Myocyte (in vitro differentiated cells): ENCODE data around the gene DEPP1. TPM values are rescaled to one million over a fixed set of nuclear protein-coding genes. Genes with fewer than 3 reads are reported as not detected.
"Not testable (repeated sequence)": the region's sequence is repeated elsewhere in the genome, so short reads cannot be mapped to it uniquely, and the experiment has no call there.

Source experiments
- DNase-seq: peaks from one replicate; pipeline ENCODE4 v3.0.0-alpha.2; 2012; ENCODE audit warnings: low read depth
- polyA plus RNA-seq: library from polyadenylated mRNA; unstranded; fragments of >200 nt; gene quantifications from one replicate; pipeline ENCODE4 v1.2.1, GENCODE V29; 2012; ENCODE audit warnings: missing spikeins
- total RNA-seq: library from RNA; depleted of rRNA; stranded (reverse); fragments of >200 nt; gene quantifications from 2 replicates; pipeline ENCODE4 v1.2.3, GENCODE V29; 2014

DEPP1 gene
- total RNA-seq: 37.4 and 55.5 TPM in 2 replicates
- polyA plus RNA-seq: 39.3 TPM

DNA sequence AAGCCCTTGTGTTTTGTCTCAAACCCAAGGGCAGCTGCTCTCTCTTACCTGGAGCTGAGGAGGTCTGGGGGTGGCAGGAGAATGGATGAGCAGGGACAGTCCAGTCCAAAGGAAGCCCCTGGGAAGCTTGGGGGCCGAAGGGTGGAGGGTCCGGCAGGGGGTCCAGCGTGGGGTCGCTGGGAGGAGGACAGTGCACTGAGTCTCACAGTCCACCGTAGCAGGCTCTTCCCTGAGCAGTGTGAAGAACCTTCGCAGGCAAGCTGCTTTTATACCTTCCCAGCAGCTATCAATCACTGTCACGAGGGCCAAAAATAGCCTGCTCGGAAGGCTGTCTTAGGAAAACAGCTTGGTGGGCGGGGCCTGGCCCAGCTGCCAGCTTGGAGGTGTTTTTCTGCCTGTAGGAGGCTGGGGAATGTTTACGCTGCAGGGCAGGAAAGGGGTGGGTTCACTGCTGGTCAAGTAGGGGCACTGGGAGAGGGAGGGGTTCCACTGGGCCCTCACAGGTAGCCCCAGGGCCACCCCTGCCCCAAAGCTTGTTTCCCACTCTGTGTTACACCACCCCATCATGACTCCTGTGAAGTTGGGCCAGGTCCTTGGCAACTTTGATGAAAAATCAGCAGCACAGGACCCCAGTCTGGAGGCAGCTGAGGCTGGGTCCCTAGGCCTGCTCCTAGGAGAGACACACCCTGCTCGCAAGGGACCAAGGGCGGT is at the start of gene DEPP1:
Gene DEPP1 (minus strand): TSS at position 240 of the 711 bp plus-strand sequence. CDS start 779 bp downstream, outside the sequence.
- peak; percentile 97 for DNase-seq

GRCh38 chr10:45023426-45023825 is 44.8 kb upstream of the DEPP1 start:
- no peak for DNase-seq

DNA sequence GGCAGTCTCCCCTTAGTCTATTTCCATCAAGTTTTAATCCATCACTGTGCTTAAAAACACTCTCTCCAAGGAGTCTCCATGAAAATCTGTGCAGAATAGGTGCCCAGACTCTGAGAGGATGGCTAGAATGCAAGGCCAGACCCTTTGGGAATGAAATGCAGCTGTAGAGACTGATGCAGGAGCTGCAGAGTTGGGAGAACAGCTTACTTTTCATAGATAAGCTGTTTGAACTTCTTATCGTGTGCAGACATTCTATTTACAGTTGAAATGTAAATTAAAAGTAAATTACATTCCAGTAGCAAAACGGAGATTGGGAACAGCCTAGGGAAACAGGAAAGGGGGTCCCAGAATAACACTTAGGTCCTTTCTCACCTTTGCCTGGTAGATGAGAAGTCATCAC is 37.0 kb upstream of the DEPP1 start:
- DNase-seq: no peak

DNA sequence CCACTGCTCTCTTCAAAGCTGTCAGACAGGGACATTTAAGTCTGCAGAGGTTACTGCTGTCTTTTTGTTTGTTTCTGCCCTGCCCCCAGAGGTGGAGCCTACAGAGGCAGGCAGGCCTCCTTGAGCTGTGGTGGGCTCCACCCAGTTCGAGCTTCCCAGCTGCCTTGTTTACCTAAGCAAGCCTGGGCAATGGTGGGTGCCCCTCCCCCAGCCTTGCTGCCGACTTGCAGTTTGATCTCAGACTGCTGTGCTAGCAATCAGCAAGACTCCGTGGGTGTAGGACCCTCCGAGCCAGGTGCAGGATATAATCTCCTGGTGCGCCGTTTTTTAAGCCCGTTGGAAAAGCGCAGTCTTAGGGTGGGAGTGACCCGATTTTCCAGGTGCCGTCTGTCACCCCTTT is 35.9 kb upstream of the DEPP1 start:
- DNase-seq: not testable (repeated sequence)

- DNase-seq: peak; percentile 89
Measured at GRCh38 chr10:45008524-45009161, 30.0 kb upstream of the DEPP1 start.

DNA sequence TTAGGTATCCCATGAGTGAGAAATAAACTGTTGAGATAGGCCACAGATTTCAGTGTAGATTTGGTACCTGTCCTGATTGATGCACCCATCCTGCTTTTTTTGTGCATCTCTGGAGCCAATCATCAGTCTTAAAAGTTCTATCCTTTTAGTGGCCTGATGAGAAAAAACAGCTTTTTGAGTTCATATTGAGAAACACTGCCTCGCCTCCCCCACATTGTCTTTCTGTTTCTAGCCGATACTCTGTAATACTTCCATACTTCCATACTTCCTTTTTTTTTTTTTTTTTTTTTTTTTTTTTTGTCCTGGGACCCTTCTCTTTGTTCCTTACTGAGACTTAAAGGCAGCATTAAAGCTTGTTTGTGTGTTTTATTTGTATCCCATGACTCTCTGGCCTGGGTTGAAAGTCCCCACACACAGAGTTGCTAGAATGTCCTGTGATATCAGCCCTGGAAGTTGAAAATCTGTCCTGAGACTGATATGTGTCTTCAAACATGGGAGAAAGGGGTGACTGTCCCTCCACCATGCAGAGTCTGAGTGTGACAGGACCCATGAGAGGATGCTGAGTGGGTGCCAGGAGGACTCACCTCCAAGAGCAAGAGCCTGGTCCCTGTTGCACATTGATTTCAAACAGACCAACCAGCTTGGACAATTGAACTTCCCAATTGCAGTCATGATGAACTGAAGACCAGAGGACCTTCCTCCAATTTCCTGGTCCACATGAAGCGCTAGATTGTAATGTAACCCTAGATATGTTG is 27.8 kb upstream of the DEPP1 start:
- no peak for DNase-seq

DNA sequence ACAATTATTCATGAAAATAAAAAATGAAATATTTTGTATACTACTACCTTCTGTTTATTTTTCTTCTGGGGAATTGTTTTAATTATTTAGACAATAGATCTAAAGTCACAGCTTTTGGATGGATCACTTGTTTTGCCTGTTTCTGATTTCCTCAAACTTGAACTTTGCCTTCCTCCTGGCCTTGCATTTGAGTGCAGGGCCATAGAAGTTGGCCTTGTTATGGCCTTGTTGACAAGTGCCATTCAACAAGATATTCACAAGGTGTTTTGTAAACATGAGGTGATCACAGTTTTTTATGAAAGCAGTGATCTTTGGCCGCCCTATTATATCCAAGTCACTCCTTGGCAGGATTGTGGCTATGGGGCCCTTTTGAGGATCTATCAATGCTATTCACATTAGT is 26.7 kb upstream of the DEPP1 start:
- no peak for DNase-seq

DNA sequence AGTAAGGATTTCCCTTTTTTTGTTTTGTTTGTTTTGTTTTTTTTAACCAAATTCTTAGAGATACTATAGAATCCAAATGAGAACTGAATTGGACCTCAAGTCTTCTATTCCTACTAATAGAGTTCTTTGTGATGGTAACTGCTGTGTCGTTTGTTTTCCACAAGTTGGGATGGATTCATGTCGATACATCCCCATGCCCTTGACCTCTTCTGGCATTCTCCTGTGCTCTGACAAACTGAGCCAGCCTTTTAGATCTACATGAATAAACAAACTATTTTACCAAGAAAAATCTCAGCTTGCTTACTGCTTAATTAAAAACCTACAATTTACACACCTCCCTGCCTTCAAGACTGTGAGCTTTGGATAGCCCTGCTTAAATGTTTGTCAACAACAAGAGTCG is 26.1 kb upstream of the DEPP1 start:
- no peak for DNase-seq

- no peak for DNase-seq
Measured at GRCh38 chr10:45003432-45004000, 24.9 kb upstream of the DEPP1 start.

DNA sequence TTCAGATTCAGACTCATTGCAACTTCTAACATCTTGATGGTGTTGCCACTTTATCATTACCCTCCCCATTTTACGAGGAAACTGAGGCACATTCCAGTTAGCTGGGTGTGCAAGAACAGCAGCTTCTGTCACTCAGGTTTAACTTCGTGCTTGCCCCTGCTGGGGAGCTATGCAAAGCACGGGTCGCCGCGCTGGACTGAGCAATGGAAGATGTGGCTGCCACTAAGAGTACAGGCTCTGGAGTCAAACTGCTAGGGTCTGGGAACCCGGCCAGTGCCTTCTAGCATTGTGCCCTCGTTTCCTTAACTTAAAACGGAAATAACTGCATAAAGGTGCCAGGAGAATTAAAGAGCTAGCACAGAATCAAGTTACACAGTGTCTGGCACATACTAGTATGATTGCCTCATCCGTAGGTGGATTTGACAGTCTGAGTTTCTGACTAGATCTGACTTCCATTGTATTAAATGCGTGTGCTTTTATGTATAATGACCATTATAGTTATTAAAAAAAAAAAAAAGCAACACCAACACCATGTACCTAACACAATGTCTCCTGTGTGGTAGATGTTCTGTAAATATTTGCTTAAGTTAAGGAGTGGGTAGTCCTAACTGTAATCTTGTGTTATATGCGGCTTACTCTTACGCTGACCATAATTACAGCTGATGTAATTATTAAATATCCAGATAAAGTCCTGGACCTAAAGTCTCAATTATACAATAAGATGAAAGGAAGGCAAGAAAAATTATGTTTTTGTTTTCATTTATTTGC is 23.0 kb upstream of the DEPP1 start:
- peak; percentile 77 for DNase-seq

DNA sequence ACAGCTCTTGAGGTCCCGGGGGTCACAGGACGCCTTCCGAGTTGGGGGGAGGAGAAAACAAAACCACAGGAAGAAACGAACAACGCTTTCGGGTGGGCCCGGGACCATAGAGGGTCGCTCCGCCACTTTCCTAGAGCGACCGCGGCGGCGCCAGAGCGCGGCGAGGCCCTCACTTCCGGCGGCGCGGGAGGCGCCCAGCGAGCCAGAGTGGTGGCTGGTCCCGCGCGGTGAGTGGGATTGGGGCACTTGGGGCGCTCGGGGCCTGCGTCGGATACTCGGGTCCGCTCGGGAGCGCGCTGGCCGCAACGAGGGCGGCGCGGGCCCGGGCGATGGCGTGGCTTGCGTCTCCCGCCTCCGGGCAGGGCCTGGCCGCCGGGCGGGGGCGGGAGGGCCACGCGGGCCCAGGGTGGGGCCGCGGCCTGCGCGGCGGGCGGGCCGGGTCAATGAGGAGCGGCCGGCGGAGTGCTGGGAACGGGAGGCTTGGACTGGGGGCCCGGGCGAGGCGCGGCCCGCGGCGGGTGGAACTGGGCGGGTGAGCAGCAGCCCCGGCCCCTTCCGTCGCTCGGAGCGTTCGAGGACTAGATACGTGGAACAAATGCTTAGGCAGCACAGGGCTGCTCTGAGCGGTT is 22.3 kb upstream of the DEPP1 start, which contains the start of gene ZNF22:
Gene ZNF22 (plus strand): TSS at position 172 of the 629 bp plus-strand sequence. CDS start 2,446 bp downstream, outside the sequence.
- DNase-seq: peak; percentile 80

DNA sequence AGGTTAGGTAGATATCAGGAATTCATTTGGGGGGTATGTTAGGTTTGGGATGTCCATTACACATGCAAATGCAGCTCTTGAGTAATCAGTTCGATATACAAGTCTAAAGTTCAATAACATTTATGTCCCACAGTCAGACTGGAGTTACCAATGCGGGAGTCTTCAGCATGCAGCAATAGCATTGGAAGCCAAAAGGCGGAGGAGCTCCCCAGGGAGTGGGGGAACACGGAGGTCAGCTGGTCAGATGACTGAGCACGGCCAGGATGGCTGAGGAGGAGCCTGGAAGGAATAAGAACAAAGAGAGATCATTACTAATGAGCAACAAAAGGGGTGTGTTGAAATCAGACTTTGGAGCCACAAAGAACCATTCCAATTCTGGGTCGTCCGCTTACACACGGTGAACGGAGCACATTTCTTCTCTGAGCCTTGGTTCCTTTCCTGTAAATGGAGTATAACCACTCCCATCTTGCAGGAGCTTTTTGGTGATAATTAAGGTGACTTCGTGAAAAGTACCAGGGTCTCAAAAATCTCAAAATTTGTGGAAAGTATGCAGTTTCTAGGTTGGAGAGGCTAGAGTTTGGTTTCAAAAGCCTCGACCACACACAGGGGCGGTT is 21.6 kb upstream of the DEPP1 start:
- DNase-seq: peak; percentile 80

DNA sequence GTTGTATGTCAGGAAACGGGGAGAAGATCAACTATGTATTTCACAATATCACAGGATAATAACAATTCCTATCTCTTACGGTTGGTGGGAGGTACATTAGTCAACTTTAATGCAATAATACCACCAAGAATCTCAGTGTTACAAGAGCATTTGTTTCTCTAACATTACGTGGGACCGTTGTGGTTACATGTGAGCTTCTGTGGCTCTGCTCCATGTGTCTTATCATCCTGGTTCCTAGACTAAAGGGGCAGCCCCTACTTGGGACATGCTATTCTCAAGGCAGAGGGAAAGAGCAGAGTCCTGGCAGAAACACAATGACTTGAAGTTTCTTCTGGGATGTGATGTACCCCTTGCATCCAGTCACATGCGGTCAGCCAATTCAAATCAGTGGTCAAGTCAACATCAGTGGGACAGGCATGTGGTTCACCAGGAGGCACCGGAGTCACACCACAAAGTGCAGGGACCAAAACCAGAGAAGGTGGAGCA is 19.6 kb upstream of the DEPP1 start:
- peak; percentile 88 for DNase-seq

GRCh38 chr10:44997105-44997748 is 18.6 kb upstream of the DEPP1 start:
- peak; percentile 37 for DNase-seq

DNA sequence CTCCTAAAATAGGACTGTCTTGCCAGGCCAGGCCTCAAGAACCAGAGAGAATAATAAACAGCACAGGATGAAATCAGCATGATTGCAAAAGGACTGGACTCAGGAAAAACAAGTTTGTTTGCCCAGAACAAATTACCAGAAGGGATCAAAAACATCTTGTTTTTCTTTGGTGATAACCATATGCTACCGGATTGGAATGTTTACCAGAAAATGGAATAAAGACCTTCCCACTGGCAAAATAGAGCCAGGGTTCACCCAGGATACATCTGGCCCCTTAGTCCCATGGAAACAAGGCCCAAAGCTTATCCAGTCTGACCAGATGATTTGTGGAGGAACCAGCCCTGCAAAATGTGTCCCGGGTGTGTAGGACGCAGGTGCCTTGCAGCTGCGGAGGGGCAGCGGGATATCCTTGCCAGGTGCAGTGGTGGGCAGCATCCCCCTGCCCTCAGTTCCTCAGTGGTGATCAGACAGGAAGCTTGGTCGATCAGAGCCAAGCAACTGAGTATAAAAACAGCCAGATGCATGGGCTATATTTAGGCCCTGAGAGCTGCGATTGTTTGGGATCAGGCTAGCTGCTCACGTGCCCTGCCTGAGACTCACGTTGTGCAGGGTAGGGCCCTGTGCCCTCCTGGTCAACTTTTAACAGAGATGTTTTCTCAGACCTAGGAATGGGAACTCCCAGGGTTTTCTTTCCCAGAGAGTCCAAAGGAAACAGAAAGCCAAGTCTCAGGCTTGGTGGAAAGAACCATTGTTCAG is 17.5 kb upstream of the DEPP1 start:
- DNase-seq: peak; percentile 65

DNA sequence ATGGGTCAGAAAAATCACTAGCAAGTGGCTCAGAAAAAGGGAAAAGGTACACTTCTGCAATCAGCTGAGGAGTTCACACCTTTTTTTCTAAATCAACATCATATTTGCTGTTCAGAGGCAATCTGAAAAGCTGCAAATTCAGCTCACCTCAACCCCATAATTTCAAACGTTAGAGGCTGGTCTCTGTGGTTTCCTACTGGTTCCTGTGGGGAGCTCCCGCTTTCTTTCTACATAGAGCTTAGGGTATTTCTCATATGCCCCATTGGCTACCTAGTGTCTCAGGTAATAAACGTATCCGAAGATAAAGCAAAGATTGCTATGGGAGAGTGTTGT is 16.9 kb upstream of the DEPP1 start:
- DNase-seq: no peak

GRCh38 chr10:44994752-44995530 is 16.3 kb upstream of the DEPP1 start:
- DNase-seq: peak; percentile 24
